Measurements from ENCODE around the gene SNX1. TPM values are rescaled to one million over a fixed set of nuclear protein-coding genes. Genes with fewer than 3 reads are reported as not detected.

SNX1 gene
- total and polyA plus RNA-seq, 2 experiments from 2014 or later: 36.5 to 36.9 TPM

DNA sequence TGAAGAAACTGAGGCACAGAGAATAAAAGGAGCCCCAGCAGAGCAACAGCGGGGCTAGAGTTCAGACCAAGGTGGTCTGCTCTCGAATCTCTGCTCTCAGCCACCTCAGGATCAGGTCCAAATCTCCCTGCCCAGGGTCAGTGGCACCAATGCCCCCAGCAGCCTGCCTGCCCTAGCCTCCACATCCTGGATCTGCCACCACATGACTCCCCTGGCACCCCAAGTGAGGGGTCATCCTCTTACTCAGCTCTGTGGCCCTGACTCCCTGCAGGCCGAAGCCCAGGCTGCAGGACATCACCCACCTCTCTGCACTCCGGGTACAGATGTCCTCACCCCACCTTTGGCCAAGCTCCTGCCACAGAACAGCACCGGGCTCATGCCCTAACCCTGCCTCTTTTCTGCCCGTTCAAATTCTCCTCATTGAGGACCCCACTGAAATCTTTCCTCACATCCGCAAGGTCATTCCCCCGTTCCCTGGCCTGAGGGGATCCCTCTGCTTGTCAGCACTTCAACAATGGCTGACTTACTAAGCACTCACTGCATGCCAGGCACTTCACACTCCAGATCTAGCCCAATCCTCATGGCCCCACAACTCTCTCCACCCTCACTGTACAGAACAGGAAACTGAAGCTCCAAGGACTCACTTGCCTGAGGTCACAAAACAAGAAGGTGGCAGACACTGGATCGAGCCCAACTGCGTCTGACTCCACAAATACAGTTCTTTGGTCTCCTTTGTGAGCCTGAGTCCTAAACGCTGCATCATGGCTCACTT lies 62.8 kb downstream of the SNX1 start:
- Histone ChIP-seq H3K4me3 (no peak overlapping the region), H3K27me3 (no peaks in the 10 kb centered on the region), H3K4me1 (ENCODE audit: low read depth) (peaks cover 31% of the 10 kb centered on the region), H3K36me3 (peaks cover 41% of the 10 kb centered on the region), H3K9me3 (ENCODE audit: low read depth) (no peaks in the 10 kb centered on the region), H3K27ac (peak overlapping the region; percentile 78)
- TF ChIP-seq CTCF (IDR thresholded peaks at IDR 0.05; ENCODE audit: low read depth, low read length): no peak
- DNase-seq (ENCODE audit: low read depth in 1 of 2, low spot score in 1 of 2): peak in 1 of 2 donors; percentile 83

DNA sequence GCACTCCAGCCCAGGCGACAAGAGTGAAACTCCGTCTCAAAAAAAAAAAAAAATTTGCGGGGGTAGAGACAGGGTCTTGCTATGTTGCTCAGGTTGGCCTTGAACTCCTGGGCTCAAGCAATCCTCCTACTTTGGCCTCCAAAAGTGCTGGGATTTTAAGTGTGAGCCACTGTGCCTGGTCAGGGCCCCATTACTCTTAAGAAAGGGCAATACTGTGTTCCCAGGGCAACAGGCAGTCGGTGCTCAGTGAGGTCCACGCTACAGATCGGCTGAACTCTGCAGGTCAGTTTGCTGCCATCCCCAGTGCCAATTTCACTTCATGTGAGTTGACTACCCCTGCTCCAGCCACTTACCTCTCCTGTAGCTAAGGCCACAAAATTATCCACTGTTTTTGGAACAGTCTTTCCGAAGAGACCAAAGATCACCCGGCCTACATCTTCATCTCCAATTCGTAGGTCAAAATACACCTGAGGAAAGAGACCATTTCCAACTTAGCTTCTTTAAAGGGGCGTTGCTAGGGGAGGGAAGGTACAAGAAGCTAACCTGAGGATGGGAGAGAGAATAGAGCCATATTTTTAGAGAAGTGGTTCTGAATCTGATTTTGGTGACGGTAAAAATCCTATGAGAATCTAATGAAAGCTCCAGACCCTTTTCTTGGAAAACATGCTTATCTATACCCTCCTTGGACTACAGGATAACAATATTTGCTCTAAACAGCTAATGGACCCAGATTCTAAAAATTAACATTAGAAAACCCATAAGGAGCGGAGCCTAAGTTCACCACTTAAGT lies 66.1 kb downstream of the SNX1 start:
- no peak for TF ChIP-seq CTCF (IDR thresholded peaks at IDR 0.05; ENCODE audit: low read depth, low read length)
- no peak for DNase-seq (ENCODE audit: low read depth in 1 of 2, low spot score in 1 of 2)
- Histone ChIP-seq H3K36me3 (peaks cover 29% of the 10 kb centered on the region), H3K27ac (peak overlapping the region; percentile 89), H3K4me1 (ENCODE audit: low read depth) (peaks cover 36% of the 10 kb centered on the region), H3K9me3 (ENCODE audit: low read depth) (no peaks in the 10 kb centered on the region), H3K27me3 (no peaks in the 10 kb centered on the region), H3K4me3 (peak overlapping the region; percentile 58)

DNA sequence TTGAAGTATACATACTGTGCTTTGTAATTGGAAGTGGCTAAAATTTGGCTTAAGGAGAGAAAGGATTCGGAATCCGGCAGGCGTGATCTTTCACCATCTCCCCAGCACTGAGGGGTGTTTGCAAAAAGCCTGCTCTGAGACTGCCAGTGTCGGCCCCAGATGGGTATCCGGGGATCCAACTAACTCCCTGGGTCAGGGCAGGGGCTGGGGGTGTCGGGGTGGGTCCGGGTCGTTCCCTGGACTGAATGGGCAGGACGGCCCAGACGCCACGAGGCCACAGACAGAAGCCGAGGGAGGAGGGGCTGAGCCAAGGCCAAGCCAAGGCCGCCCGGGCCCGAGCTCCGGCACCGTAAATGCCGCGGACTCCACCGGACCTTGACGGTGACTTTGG lies 66.7 kb downstream of the SNX1 start:
- no peaks in the 10 kb centered on the region for H3K27me3 ChIP-seq
- peaks cover 23% of the 10 kb centered on the region for H3K36me3 ChIP-seq
- H3K27ac ChIP-seq: peak overlapping the region; percentile 89
- peak overlapping the region; percentile 58 for H3K4me3 ChIP-seq
- no peaks in the 10 kb centered on the region for H3K9me3 ChIP-seq (ENCODE audit: low read depth)
- DNase-seq (ENCODE audit: low read depth in 1 of 2, low spot score in 1 of 2): no peak
- peaks cover 36% of the 10 kb centered on the region for H3K4me1 ChIP-seq (ENCODE audit: low read depth)
- no peak for TF ChIP-seq CTCF (IDR thresholded peaks at IDR 0.05; ENCODE audit: low read depth, low read length)

DNA sequence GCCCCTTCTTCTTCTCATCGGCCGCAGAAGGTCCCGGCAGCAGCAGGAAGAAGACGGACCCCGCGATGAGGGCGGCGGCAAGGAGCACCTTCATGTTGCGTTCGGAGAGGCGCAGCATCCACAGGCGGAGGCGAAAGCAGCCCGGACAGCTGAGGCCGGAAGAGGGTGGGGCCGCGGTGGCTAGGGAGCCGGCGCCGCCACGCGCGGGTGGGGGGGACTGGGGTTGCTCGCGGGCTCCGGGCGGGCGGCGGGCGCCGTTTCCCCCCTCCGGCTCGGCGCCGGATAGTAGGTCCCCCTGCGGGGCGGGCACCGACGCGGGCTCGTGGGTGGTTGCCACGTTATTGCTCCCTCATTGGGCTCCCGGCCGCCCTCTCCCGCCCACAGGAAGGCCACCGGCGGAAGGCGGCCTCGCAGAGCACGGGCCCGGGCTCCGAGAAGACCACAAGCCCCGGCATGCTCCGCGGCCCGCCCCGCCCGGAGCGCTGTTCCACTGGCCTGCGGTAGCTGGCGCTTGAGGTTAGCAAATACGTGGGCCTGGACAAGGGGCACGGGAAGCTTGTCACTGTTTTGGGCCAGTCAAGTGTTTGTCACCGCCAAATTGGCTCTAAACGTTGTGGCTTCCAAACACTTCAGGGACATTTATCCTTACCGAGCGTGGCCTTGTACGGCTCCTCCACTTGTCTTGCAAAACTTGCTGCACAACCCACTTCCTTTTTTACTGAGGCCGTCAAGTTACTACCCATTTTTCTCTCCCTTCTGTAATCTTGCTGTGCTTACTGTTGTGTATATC lies 67.3 kb downstream of the SNX1 start, which contains the start of gene PPIB:
Gene PPIB (minus strand): TSS at position 154 of the 790 bp plus-strand sequence. CDS start 36 bp downstream, at position 118.
- H3K4me3 ChIP-seq: peak within 1 kb of the TSS; percentile 58
- no peaks in the 10 kb centered on the region for H3K27me3 ChIP-seq
- H3K9me3 ChIP-seq (ENCODE audit: low read depth): no peaks in the 10 kb centered on the region
- peak; percentile 98 to 99 for DNase-seq (ENCODE audit: low read depth in 1 of 2, low spot score in 1 of 2)
- H3K36me3 ChIP-seq: peaks cover 17% of the 10 kb centered on the region
- TF ChIP-seq CTCF (IDR thresholded peaks at IDR 0.05; ENCODE audit: low read depth, low read length): peak; percentile 41
- peak within 1 kb of the TSS; percentile 89 for H3K27ac ChIP-seq
- H3K4me1 ChIP-seq (ENCODE audit: low read depth): peaks cover 36% of the 10 kb centered on the region

DNA sequence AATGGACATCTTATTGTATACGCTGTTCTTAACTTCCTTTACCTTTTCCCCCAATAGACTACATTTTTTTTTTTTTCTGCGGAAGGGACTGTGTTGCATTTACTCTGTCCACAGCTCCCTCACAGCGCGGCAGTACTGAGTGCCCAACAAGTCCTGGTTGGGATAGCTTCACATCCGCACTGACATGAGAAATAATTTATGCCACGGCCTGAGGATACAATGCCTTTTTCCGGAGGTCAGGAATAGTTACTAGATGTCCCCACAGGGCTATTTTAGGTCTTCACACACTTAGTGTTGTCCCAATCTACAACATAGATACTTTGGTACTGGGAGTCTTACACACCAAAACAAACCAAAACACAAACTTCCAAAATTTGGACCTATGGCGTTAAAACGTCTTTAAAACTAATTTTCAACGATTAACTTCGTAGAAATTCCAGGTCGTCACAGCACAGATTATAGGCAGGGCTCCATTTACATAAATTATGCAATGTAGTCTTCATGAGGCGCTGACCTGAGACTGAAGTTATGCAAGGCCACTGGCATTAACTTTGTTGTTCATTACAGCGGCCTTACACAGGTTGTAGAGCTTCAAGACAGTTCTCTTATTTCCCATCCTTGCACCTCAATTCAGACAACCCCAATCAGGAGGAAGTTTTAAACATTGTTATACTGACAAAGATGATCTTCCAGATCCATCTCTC lies 68.0 kb downstream of the SNX1 start:
- Histone ChIP-seq H3K27me3 (no peaks in the 10 kb centered on the region), H3K4me3 (peak overlapping the region; percentile 8), H3K36me3 (peaks cover 15% of the 10 kb centered on the region), H3K4me1 (ENCODE audit: low read depth) (peaks cover 31% of the 10 kb centered on the region), H3K9me3 (ENCODE audit: low read depth) (no peaks in the 10 kb centered on the region), H3K27ac (peak overlapping the region; percentile 79)
- DNase-seq (ENCODE audit: low read depth in 1 of 2, low spot score in 1 of 2): no peak
- no peak for TF ChIP-seq CTCF (IDR thresholded peaks at IDR 0.05; ENCODE audit: low read depth, low read length)

Data from cardiac muscle cell (in vitro differentiated cells and primary cell).